ENCODE data around the gene ISM2.

DNA sequence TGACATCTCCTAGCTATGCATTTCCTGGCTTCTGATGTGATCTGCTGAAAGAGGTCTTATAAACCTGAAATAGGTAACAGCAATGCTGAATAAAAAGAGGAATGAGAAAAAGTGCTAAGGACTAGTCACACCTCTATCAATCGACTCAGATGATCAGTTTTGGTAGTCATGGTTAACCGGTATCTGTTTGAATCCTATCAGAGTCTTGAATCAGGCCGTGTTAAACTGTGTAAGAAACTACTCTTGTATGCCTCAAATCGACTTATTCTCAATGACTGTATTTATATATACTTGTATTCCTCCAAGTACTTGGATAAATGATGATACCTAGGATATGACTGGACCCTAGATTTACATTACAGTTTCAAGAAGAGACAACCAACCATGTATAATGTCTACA, 10.8 kb upstream of the ISM2 start:
- TF ChIP-seq, protein P1, sequence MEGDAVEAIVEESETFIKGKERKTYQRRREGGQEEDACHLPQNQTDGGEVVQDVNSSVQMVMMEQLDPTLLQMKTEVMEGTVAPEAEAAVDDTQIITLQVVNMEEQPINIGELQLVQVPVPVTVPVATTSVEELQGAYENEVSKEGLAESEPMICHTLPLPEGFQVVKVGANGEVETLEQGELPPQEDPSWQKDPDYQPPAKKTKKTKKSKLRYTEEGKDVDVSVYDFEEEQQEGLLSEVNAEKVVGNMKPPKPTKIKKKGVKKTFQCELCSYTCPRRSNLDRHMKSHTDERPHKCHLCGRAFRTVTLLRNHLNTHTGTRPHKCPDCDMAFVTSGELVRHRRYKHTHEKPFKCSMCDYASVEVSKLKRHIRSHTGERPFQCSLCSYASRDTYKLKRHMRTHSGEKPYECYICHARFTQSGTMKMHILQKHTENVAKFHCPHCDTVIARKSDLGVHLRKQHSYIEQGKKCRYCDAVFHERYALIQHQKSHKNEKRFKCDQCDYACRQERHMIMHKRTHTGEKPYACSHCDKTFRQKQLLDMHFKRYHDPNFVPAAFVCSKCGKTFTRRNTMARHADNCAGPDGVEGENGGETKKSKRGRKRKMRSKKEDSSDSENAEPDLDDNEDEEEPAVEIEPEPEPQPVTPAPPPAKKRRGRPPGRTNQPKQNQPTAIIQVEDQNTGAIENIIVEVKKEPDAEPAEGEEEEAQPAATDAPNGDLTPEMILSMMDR (IDR thresholded peaks at IDR 0.05) = no peak
- TF ChIP-seq EZH2 (IDR thresholded peaks at IDR 0.05; ENCODE audit: borderline replicate concordance, insufficient read depth, low read depth, low read length, poor library complexity, severe bottlenecking) = no peak
